ENCODE data around the gene HCFC1. TPM values are rescaled to one million over a fixed set of nuclear protein-coding genes. Genes with fewer than 3 reads are reported as not detected.

The HCFC1 gene
- 10 to 100 TPM; 31.9 to 59.3 (median 45.1) TPM for polyA plus RNA-seq (ENCODE audit: insufficient read length in 4 of 4)

GRCh38 chrX:153971450-153972367 is at the start of gene HCFC1:
Gene HCFC1 (minus strand): TSS chrX:153971818. CDS start chrX:153970840, 978 bp downstream.
- DNase-seq (ENCODE audit: low read depth in 4 of 4, low spot score in 2 of 4), result peak in 3 of 4 donors; percentile 74 to 82 (median 76)

- no peak for DNase-seq (ENCODE audit: low read depth in 4 of 4, low spot score in 2 of 4)
Measured at GRCh38 chrX:154021131-154021611, 49.6 kb upstream of the HCFC1 start.

- DNase-seq (ENCODE audit: low read depth in 4 of 4, low spot score in 2 of 4), result no peak
Measured at GRCh38 chrX:154020536-154021115, 49.0 kb upstream of the HCFC1 start.

- no peak for DNase-seq (ENCODE audit: low read depth in 4 of 4, low spot score in 2 of 4)
Measured at GRCh38 chrX:154019633-154020528, 48.3 kb upstream of the HCFC1 start, which contains the start of gene IRAK1. Gene IRAK1 (minus strand): TSS chrX:154019902. CDS start chrX:154019812, 90 bp downstream.

- no peak for DNase-seq (ENCODE audit: low read depth in 4 of 4, low spot score in 2 of 4)
Measured at GRCh38 chrX:154019061-154019621, 47.5 kb upstream of the HCFC1 start.

- DNase-seq (ENCODE audit: low read depth in 4 of 4, low spot score in 2 of 4), result no peak
Measured at GRCh38 chrX:154018518-154019060, 47.0 kb upstream of the HCFC1 start.

GRCh38 chrX:154017766-154018517 is 46.3 kb upstream of the HCFC1 start:
- no peak for DNase-seq (ENCODE audit: low read depth in 4 of 4, low spot score in 2 of 4)

GRCh38 chrX:154016366-154017076 is 44.9 kb upstream of the HCFC1 start:
- DNase-seq (ENCODE audit: low read depth in 4 of 4, low spot score in 2 of 4), result no peak

- DNase-seq (ENCODE audit: low read depth in 4 of 4, low spot score in 2 of 4), result no peak
Measured at GRCh38 chrX:154015581-154016264, 44.1 kb upstream of the HCFC1 start.

GRCh38 chrX:154014429-154015380 is 43.1 kb upstream of the HCFC1 start:
- DNase-seq (ENCODE audit: low read depth in 4 of 4, low spot score in 2 of 4), result no peak

GRCh38 chrX:154013614-154014360 is 42.2 kb upstream of the HCFC1 start:
- no peak for DNase-seq (ENCODE audit: low read depth in 4 of 4, low spot score in 2 of 4)

- no peak for DNase-seq (ENCODE audit: low read depth in 4 of 4, low spot score in 2 of 4)
Measured at GRCh38 chrX:154013001-154013421, 41.4 kb upstream of the HCFC1 start.

GRCh38 chrX:154012336-154012991 is 40.8 kb upstream of the HCFC1 start:
- DNase-seq (ENCODE audit: low read depth in 4 of 4, low spot score in 2 of 4), result no peak

- DNase-seq (ENCODE audit: low read depth in 4 of 4, low spot score in 2 of 4), result no peak
Measured at GRCh38 chrX:154011376-154012335, 40.0 kb upstream of the HCFC1 start.

Data from left renal cortex interstitium (tissue), 4 donors.